HEK293 (cell line): Measurements from ENCODE around the gene DUSP10.

Experiments used
- CTCF ChIA-PET: fragments of 350-600 bp; formaldehyde crosslinking; extraction: SDS; loops from one replicate; lab custom pipeline; 2021; ENCODE audit warnings: antibody characterized with exemption; lab: Yijun Ruan, JAX
- POLR2A ChIA-PET: fragments of 300-600 bp; formaldehyde crosslinking; extraction: SDS; loops from one replicate; lab custom pipeline; 2020; ENCODE audit warnings: antibody characterized with exemption, inconsistent platforms; lab: Yijun Ruan, JAX
- H3K27ac ChIP-seq: fragments of 200-500 bp; sonication (Bioruptor generic); 2 replicates; pipeline ENCODE4 v1.5.1; 2014; ENCODE audit warnings: low read depth, low read length, control low read depth, inconsistent platforms; ENCODE audit errors: extremely low read depth
- H3K36me3 ChIP-seq, 2 experiments: fragments of 200-500 bp in 1 of 2; sonication (Bioruptor generic) in 1 of 2; 1 replicate in 1 of 2; 2 replicates in 1 of 2; pipeline ENCODE4 v1.5.1; 2014 to 2017; ENCODE audit warnings: inconsistent platforms in 2 of 2, low read length in 2 of 2; ENCODE audit not compliant: control insufficient read depth in 2 of 2, insufficient read depth in 1 of 2
- H3K4me1 ChIP-seq: fragments of 200-500 bp; sonication (Bioruptor generic); 2 replicates; pipeline ENCODE4 v1.5.1; 2014; ENCODE audit warnings: mild to moderate bottlenecking, low read length, inconsistent platforms; ENCODE audit not compliant: control insufficient read depth, insufficient read depth
- H3K4me3 ChIP-seq: 2 replicates; pipeline ENCODE4 v1.5.1; 2011; ENCODE audit warnings: low read depth, mild to moderate bottlenecking, control low read depth, low read length, moderate library complexity
- H3K9me3 ChIP-seq: fragments of 200-500 bp; sonication (Bioruptor generic); 2 replicates; pipeline ENCODE4 v1.5.1; 2014; ENCODE audit warnings: low read depth, low read length, inconsistent platforms; ENCODE audit not compliant: control insufficient read depth, insufficient read depth
- HOXC10 ChIP-seq: sonication (generic); formaldehyde crosslinking; IDR thresholded peaks from 2 replicates; pipeline ENCODE4 v1.8.1; 2023; ENCODE audit warnings: mild to moderate bottlenecking, missing genetic modification reagents
- HOXD13 ChIP-seq: sonication (generic); formaldehyde crosslinking; IDR thresholded peaks from 2 replicates; pipeline ENCODE4 v1.8.0; 2022; ENCODE audit warnings: missing genetic modification reagents, borderline replicate concordance
- MZF1 ChIP-seq: fragments of 450-650 bp; formaldehyde crosslinking; IDR thresholded peaks from 2 replicates; pipeline ENCODE4 v1.5.1; 2017; ENCODE audit warnings: missing biosample characterization, missing genetic modification characterization, borderline replicate concordance
- PRDM1 ChIP-seq: fragments of 450-650 bp; formaldehyde crosslinking; IDR thresholded peaks from 2 replicates; pipeline ENCODE4; 2016; ENCODE audit warnings: missing biosample characterization, missing genetic modification characterization
- SCRT1 ChIP-seq: fragments of 450-650 bp; formaldehyde crosslinking; IDR thresholded peaks from 2 replicates; pipeline ENCODE4 v1.5.1; 2016; ENCODE audit warnings: missing biosample characterization, missing genetic modification characterization, borderline replicate concordance
- ZFP37 ChIP-seq: fragments of 450-650 bp; formaldehyde crosslinking; IDR thresholded peaks from 2 replicates; pipeline ENCODE4 v1.5.1; 2016; ENCODE audit warnings: missing biosample characterization, missing genetic modification characterization
- ZNF146 ChIP-seq: fragments of 450-650 bp; formaldehyde crosslinking; IDR thresholded peaks from 2 replicates; pipeline ENCODE4 v1.5.1; 2016; ENCODE audit warnings: missing biosample characterization, missing genetic modification characterization
- ZNF221 ChIP-seq: fragments of 450-650 bp; formaldehyde crosslinking; IDR thresholded peaks from 2 replicates; pipeline ENCODE4 v1.5.1; 2017; ENCODE audit warnings: missing biosample characterization, missing genetic modification characterization, borderline replicate concordance
- ZNF571 ChIP-seq: fragments of 450-650 bp; formaldehyde crosslinking; IDR thresholded peaks from 2 replicates; pipeline ENCODE4 v1.5.0; 2017; ENCODE audit warnings: missing biosample characterization, missing genetic modification characterization
- ZNF660 ChIP-seq: fragments of 450-650 bp; IDR thresholded peaks from 2 replicates; pipeline ENCODE4 v1.5.1; 2018; ENCODE audit warnings: missing biosample characterization, mild to moderate bottlenecking, missing genetic modification characterization
- ZSCAN16 ChIP-seq: fragments of 450-650 bp; formaldehyde crosslinking; IDR thresholded peaks from 2 replicates; pipeline ENCODE4 v1.5.1; 2016; ENCODE audit warnings: missing biosample characterization, missing genetic modification characterization
- ZXDB ChIP-seq: fragments of 450-650 bp; formaldehyde crosslinking; IDR thresholded peaks from 2 replicates; pipeline ENCODE4 v1.5.1; 2016; ENCODE audit warnings: missing biosample characterization, missing genetic modification characterization
- TF ChIP-seq, protein P1 (sequence below): fragments of 450-650 bp; formaldehyde crosslinking; conservative IDR thresholded peaks from 2 replicates; pipeline ENCODE4 v1.5.1; 2016; ENCODE audit warnings: low read depth, missing biosample characterization, missing genetic modification characterization
- TF ChIP-seq, protein P2 (sequence below): fragments of 450-650 bp; formaldehyde crosslinking; IDR thresholded peaks from 2 replicates; pipeline ENCODE4 v1.5.1; 2016; ENCODE audit warnings: missing biosample characterization, missing genetic modification characterization
- TF ChIP-seq, protein P3 (sequence below): fragments of 450-650 bp; formaldehyde crosslinking; IDR thresholded peaks from 2 replicates; pipeline ENCODE4 v1.5.1; 2016; ENCODE audit warnings: missing biosample characterization, missing genetic modification characterization
- TF ChIP-seq, protein P4 (sequence below): fragments of 450-650 bp; IDR thresholded peaks from 2 replicates; pipeline ENCODE4 v1.5.1; 2018; ENCODE audit warnings: missing biosample characterization, mild to moderate bottlenecking, missing genetic modification characterization
- TF ChIP-seq, protein P5 (sequence below): fragments of 450-650 bp; formaldehyde crosslinking; IDR thresholded peaks from 2 replicates; pipeline ENCODE4 v1.5.1; 2016; ENCODE audit warnings: missing biosample characterization, missing genetic modification characterization

DUSP10 gene

DNA sequence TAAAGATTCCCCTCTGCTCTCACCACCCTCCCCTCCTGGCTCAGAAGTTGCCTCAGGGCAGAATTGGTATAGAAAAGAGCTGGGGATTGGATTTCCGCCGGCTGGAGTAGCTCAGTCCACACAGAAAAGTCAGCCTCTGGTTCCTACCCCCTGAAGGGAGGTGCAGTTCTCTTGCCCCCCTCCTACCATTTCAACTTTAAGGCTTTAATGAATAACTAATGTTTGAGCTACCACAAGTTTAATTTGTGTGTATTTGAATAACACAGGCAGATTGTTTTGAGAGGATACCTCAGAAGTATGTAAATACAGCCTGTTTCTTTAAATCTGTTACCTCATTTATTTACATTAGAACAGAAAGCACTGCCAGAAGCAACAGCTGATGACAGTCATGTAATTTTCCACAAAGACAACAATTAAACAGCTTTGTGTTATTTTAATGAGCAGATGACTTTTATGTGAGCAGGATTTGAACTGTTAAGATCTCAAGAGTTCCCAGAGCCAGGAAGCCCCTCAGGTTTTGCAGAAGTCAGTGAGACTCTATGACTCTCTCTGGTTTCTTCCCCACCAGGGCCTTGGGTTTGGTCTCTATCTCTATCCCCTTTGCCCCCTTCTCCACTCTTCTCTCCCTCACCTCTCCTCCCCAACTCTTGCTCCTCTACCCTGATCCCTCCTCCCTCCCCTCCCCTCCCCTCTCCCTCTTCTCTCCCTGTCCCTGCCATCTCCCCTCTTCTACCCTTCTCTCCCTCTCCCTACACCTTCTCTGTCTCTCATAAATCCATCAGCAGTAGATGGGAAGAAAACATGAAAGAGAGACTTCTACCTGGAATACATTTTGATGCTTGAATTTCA, 26.3 kb downstream of the DUSP10 start (continued):
- TF ChIP-seq PRDM1 (tag by site-specific recombination) (peak; percentile 81), HOXC10 (CRISPR knock-in tag) (no peak), SCRT1 (peak; percentile 82), ZNF146 (tag by site-specific recombination) (peak; percentile 45; the same call in 1 of the 2 replicates)
- TF ChIP-seq, protein P1, sequence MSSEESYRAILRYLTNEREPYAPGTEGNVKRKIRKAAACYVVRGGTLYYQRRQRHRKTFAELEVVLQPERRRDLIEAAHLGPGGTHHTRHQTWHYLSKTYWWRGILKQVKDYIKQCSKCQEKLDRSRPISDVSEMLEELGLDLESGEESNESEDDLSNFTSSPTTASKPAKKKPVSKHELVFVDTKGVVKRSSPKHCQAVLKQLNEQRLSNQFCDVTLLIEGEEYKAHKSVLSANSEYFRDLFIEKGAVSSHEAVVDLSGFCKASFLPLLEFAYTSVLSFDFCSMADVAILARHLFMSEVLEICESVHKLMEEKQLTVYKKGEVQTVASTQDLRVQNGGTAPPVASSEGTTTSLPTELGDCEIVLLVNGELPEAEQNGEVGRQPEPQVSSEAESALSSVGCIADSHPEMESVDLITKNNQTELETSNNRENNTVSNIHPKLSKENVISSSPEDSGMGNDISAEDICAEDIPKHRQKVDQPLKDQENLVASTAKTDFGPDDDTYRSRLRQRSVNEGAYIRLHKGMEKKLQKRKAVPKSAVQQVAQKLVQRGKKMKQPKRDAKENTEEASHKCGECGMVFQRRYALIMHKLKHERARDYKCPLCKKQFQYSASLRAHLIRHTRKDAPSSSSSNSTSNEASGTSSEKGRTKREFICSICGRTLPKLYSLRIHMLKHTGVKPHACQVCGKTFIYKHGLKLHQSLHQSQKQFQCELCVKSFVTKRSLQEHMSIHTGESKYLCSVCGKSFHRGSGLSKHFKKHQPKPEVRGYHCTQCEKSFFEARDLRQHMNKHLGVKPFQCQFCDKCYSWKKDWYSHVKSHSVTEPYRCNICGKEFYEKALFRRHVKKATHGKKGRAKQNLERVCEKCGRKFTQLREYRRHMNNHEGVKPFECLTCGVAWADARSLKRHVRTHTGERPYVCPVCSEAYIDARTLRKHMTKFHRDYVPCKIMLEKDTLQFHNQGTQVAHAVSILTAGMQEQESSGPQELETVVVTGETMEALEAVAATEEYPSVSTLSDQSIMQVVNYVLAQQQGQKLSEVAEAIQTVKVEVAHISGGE (tag by site-specific recombination), result no peak
- TF ChIP-seq, protein P2, sequence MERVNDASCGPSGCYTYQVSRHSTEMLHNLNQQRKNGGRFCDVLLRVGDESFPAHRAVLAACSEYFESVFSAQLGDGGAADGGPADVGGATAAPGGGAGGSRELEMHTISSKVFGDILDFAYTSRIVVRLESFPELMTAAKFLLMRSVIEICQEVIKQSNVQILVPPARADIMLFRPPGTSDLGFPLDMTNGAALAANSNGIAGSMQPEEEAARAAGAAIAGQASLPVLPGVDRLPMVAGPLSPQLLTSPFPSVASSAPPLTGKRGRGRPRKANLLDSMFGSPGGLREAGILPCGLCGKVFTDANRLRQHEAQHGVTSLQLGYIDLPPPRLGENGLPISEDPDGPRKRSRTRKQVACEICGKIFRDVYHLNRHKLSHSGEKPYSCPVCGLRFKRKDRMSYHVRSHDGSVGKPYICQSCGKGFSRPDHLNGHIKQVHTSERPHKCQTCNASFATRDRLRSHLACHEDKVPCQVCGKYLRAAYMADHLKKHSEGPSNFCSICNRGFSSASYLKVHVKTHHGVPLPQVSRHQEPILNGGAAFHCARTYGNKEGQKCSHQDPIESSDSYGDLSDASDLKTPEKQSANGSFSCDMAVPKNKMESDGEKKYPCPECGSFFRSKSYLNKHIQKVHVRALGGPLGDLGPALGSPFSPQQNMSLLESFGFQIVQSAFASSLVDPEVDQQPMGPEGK, result peak; percentile 63
- TF ChIP-seq, protein P3, sequence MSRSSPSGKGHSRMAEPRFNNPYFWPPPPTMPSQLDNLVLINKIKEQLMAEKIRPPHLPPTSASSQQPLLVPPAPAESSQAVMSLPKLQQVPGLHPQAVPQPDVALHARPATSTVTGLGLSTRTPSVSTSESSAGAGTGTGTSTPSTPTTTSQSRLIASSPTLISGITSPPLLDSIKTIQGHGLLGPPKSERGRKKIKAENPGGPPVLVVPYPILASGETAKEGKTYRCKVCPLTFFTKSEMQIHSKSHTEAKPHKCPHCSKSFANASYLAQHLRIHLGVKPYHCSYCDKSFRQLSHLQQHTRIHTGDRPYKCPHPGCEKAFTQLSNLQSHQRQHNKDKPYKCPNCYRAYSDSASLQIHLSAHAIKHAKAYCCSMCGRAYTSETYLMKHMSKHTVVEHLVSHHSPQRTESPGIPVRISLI, result no peak
- TF ChIP-seq, all 188 proteins: peak for 45

DNA sequence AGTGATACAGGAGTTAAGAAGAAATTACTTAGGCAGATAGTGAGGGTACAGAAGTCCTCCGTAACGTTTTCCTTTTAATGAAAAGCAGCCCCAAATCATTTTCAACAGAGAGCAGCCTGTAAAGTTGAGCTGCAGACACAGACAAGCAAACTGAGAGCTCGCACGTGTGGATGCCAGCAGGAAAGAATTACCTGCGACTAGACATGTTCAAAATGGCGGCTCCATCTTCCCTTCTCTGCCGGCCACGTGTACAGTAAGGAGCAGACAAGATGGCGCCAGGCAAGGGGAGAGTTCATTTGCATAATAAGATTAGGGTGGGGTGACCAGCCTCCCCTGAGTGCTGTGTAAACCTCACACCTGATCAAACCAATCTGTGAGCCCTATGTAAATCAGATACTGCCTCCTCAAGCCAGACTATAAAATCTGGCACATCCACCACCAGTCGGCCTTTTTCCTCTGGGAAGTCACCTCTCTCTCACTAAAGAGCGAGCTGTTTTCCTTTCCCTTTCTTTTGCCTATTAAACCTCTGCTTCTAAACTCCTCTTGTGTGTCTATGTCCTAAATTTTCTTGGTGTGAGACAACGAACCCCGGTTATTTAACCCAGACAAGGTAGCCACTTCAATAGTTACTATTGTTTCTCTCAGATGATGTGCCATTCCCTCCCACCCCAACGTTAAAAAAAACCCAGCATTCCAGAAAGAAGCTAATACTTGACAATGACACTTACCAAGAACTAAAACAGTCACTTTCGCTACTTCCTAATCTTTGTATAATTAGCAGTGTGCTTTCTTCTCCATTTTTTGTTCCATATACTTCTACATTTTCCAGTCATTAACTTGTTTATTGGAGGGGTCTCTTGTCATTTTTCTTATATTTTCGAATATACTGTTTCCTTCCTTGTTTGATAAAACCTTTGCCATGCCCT, 27.4 kb downstream of the DUSP10 start:
- no peaks in the 10 kb centered on the region for H3K36me3 ChIP-seq
- no peak overlapping the region for H3K4me3 ChIP-seq
- TF ChIP-seq, protein P4, sequence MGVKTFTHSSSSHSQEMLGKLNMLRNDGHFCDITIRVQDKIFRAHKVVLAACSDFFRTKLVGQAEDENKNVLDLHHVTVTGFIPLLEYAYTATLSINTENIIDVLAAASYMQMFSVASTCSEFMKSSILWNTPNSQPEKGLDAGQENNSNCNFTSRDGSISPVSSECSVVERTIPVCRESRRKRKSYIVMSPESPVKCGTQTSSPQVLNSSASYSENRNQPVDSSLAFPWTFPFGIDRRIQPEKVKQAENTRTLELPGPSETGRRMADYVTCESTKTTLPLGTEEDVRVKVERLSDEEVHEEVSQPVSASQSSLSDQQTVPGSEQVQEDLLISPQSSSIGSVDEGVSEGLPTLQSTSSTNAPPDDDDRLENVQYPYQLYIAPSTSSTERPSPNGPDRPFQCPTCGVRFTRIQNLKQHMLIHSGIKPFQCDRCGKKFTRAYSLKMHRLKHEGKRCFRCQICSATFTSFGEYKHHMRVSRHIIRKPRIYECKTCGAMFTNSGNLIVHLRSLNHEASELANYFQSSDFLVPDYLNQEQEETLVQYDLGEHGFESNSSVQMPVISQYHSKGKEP (tag by site-specific recombination), result no peak
- TF ChIP-seq ZNF221 (tag by site-specific recombination), result no peak
- no peak for TF ChIP-seq ZNF571 (tag by site-specific recombination)
- TF ChIP-seq ZXDB (tag by site-specific recombination), result no peak
- TF ChIP-seq, protein P5, sequence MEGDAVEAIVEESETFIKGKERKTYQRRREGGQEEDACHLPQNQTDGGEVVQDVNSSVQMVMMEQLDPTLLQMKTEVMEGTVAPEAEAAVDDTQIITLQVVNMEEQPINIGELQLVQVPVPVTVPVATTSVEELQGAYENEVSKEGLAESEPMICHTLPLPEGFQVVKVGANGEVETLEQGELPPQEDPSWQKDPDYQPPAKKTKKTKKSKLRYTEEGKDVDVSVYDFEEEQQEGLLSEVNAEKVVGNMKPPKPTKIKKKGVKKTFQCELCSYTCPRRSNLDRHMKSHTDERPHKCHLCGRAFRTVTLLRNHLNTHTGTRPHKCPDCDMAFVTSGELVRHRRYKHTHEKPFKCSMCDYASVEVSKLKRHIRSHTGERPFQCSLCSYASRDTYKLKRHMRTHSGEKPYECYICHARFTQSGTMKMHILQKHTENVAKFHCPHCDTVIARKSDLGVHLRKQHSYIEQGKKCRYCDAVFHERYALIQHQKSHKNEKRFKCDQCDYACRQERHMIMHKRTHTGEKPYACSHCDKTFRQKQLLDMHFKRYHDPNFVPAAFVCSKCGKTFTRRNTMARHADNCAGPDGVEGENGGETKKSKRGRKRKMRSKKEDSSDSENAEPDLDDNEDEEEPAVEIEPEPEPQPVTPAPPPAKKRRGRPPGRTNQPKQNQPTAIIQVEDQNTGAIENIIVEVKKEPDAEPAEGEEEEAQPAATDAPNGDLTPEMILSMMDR, result no peak
- TF ChIP-seq ZNF660, result no peak
- no peak for TF ChIP-seq ZFP37
- no peak for TF ChIP-seq ZSCAN16 (tag by site-specific recombination)
- no peak for TF ChIP-seq MZF1 (tag by site-specific recombination)
- no peak for TF ChIP-seq HOXD13 (CRISPR knock-in tag)
- ChIA-PET CTCF (no interaction called here), POLR2A (interaction anchor here (1.0 to 1.4 kb wide), 2 partner anchors 27 to 741 kb away, joined by 3 to 12 read pairs; partner anchors contain the start of gene DUSP10)
- H3K9me3 ChIP-seq, result no peaks in the 10 kb centered on the region
- H3K4me1 ChIP-seq, result peaks cover 25% of the 10 kb centered on the region
- no peak overlapping the region for H3K27ac ChIP-seq
